CD8-positive, alpha-beta memory T cell (primary cell): Measurements from ENCODE around the gene ISYNA1. TPM values are rescaled to one million over a fixed set of nuclear protein-coding genes. Genes with fewer than 3 reads are reported as not detected.

ENCODE experiments used
- CTCF ChIA-PET: fragments of 350-600 bp; sonication (Branson Sonifier 250); formaldehyde crosslinking; loops from one replicate; lab custom pipeline; 2021; ENCODE audit warnings: antibody characterized with exemption; lab: Charles Lee
- POLR2A ChIA-PET: fragments of 350-600 bp; sonication (Branson Sonifier 250); formaldehyde crosslinking; loops from one replicate; lab custom pipeline; 2021; ENCODE audit warnings: antibody characterized with exemption; lab: Charles Lee
- DNase-seq, 5 donors: peaks; one replicate each; pipeline versions ENCODE4 v3.0.0 to v3.0.0-alpha.2; 2020 to 2022; ENCODE audit warnings: mixed read lengths in 1 of 5
- H3K27ac ChIP-seq: one replicate; pipeline ENCODE4 v1.7.0; 2013; ENCODE audit warnings: low read depth, mild to moderate bottlenecking, low read length, moderate library complexity
- H3K27me3 ChIP-seq: 2 replicates; pipeline ENCODE4 v1.7.0; 2013; ENCODE audit warnings: low read length, mild to moderate bottlenecking; ENCODE audit not compliant: insufficient read depth, poor library complexity, severe bottlenecking
- H3K36me3 ChIP-seq: 2 replicates; pipeline ENCODE4 v1.7.0; 2013; ENCODE audit warnings: mild to moderate bottlenecking, low read length, moderate library complexity; ENCODE audit not compliant: insufficient read depth
- H3K4me1 ChIP-seq: 2 replicates; pipeline ENCODE4 v1.7.0; 2013; ENCODE audit warnings: mild to moderate bottlenecking, low read length, moderate library complexity; ENCODE audit not compliant: insufficient read depth
- H3K4me3 ChIP-seq: 2 replicates; pipeline ENCODE4 v1.7.0; 2013; ENCODE audit warnings: mild to moderate bottlenecking, low read length
- H3K9me3 ChIP-seq: 2 replicates; pipeline ENCODE4 v1.7.0; 2013; ENCODE audit warnings: mild to moderate bottlenecking, low read length
- H3K27ac Mint-ChIP-seq, 8 donors: one replicate each; pipeline ENCODE4 v1.8.0; 2020 to 2021; ENCODE audit warnings: mixed read lengths in 8 of 8, mild to moderate bottlenecking in 6 of 8, inconsistent platforms in 3 of 8, moderate library complexity in 3 of 8
- H3K27me3 Mint-ChIP-seq, 2 donors: one replicate each; pipeline ENCODE4 v1.8.0; 2020 to 2021; ENCODE audit warnings: mixed read lengths in 2 of 2, mild to moderate bottlenecking in 1 of 2, moderate library complexity in 1 of 2
- H3K36me3 Mint-ChIP-seq, 3 donors: one replicate each; pipeline ENCODE4 v1.8.0; 2020 to 2021; ENCODE audit warnings: mixed read lengths in 3 of 3, inconsistent platforms in 1 of 3, mild to moderate bottlenecking in 1 of 3
- H3K4me1 Mint-ChIP-seq, 3 donors: one replicate each; pipeline ENCODE4 v1.8.0; 2020 to 2021; ENCODE audit warnings: mixed read lengths in 3 of 3, inconsistent platforms in 1 of 3, mild to moderate bottlenecking in 1 of 3
- H3K4me3 Mint-ChIP-seq, 7 donors: one replicate each; pipeline ENCODE4 v1.8.0; 2020 to 2021; ENCODE audit warnings: mixed read lengths in 7 of 7, mild to moderate bottlenecking in 6 of 7, moderate library complexity in 4 of 7, inconsistent platforms in 2 of 7
- H3K9me3 Mint-ChIP-seq, 5 donors: one replicate each; pipeline ENCODE4 v1.8.0; 2020 to 2022; ENCODE audit warnings: mixed read lengths in 5 of 5, mild to moderate bottlenecking in 3 of 5, moderate library complexity in 2 of 5, inconsistent platforms in 1 of 5
- polyA plus RNA-seq: library from polyadenylated mRNA; unstranded; fragments of 300-500 nt; fragmentation: Illumina TruSeq; gene quantifications from one replicate; pipeline ENCODE4 v1.2.3, GENCODE V29; 2021
- total RNA-seq, 2 experiments: library from RNA; stranded (reverse); gene quantifications; one replicate each; pipeline ENCODE4 v1.2.3, GENCODE V29; 2021

ISYNA1 gene
- total and polyA plus RNA-seq, 3 experiments from 2014 or later = 18.2 to 33.2 (median 20.3) TPM

DNA sequence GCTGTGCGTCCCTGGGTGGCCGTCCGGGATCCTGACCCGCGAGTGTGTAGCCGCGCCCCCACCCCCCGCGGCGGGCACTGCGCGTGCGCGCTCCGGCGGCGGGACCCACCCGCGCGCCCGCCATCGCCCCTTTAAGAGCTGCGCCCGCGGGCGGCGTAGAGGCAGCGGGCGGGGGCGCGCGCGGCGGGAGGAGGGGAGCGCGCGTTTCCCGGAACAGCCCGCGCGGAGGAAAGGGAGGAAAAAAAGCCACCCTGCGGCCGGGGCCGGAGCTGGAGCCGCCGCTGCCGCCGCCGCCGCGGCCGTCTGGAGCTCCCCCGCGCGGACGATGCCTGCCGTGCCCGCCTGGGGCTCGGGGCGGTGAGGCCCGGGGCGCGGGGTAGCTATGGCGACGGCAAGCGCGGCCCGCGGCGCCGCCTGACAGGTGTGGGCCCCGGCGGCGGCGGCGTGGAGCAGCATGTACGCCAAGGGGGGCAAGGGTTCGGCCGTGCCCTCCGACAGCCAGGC, 18.7 kb downstream of the ISYNA1 start, which contains the start of gene SSBP4:
TSS of gene SSBP4 (plus strand) at position 204 of the 504 bp plus-strand sequence. CDS start at position 455, 251 bp downstream.
- peak within 1 kb of the TSS; percentile 83 for H3K27ac ChIP-seq
- Mint-ChIP-seq H3K9me3 (no peaks in the 10 kb centered on the region), H3K27ac (peak within 1 kb of the TSS; percentile 94 to 100 (median 98)), H3K36me3 (peaks cover 0 to 5% (median 0%) of the 10 kb centered on the region in 3 donors), H3K4me3 (peak within 1 kb of the TSS; percentile 90 to 98 (median 94)), H3K4me1 (peaks cover 70 to 88% (median 87%) of the 10 kb centered on the region in 3 donors), H3K27me3 (peaks cover 0 to 6% of the 10 kb centered on the region in 2 donors)
- H3K27me3 ChIP-seq = peaks cover 4% of the 10 kb centered on the region
- peak within 1 kb of the TSS; percentile 81 for H3K4me3 ChIP-seq
- DNase-seq = peak; percentile 59 to 83 (median 75)
- H3K36me3 ChIP-seq = no peaks in the 10 kb centered on the region
- no peaks in the 10 kb centered on the region for H3K9me3 ChIP-seq
- ChIA-PET CTCF (interaction anchor here (1.0 to 10.5 kb wide), 12 partner anchors 8 to 413 kb away, joined by 3 to 100 read pairs (median 6); partner anchors contain the start of gene UPF1), POLR2A (interaction anchor here (0.6 to 8.3 kb wide), 9 partner anchors 9 to 784 kb away, joined by 3 to 97 read pairs (median 6); partner anchors contain the start of genes ISYNA1, JUND and NR2C2AP)
- peaks cover 86% of the 10 kb centered on the region for H3K4me1 ChIP-seq

DNA sequence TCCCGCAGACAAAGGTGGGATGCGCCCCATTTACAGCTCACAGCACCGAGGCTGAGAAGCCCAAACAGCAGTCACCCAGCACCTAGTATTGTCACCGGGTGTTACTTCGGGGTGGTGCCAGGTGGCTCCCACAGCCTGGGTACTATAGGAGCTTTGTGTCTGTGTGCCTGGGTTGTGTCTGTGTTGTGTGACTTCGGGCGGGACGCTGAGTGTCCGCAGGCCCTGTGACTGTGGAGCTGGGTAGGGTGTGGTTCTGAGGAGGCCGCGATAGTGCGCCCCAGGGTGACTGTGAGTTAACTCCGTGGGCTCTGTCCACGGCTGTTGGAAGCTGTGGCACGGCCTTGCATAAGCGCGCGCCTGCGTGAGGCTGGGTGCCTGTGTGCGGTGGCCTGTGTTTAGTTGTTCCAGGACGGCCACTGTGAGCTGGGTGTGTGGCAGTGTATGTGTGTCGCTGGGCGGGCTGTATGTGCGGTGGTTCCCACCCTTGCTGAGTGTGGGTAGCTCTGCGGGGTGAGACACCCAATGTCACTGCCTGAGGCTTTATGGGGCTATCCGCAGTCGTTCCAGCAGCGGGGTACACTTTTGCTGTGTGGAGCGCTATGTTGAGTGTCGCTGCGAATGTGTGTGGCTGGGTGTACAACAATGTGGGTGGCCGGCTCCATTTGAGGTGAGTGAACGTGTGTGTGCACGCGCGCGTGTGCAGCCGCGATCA, 19.3 kb downstream of the ISYNA1 start:
- H3K4me1 Mint-ChIP-seq = peaks cover 67 to 85% (median 85%) of the 10 kb centered on the region in 3 donors
- H3K27me3 ChIP-seq = peaks cover 4% of the 10 kb centered on the region

DNA sequence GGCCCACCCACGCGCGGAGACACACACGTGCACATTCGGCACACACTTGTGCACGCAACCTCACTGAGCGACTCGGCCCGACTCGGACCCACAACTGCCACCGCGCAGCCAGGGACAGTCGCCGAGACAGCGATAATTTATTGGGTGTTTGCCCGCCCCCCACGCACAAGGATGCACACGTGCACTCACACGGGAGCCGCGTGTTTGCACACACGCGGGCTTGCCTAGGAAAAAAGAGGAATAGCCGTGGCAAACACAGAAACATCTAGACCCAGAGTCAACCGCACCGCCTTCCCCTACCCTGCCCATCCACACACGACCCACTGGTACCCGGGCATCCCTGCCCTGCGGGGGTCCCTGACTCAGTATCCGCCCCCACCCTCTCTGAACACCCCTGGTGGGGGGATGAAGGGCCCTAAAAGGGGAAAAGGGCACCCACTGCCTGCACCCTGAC, 19.9 kb downstream of the ISYNA1 start:
- Histone ChIP-seq H3K27ac (peak overlapping the region; percentile 83), H3K36me3 (no peaks in the 10 kb centered on the region), H3K4me1 (peaks cover 77% of the 10 kb centered on the region), H3K4me3 (peak overlapping the region; percentile 81), H3K27me3 (peaks cover 4% of the 10 kb centered on the region), H3K9me3 (no peaks in the 10 kb centered on the region)
- H3K36me3 Mint-ChIP-seq = peaks cover 0 to 5% (median 0%) of the 10 kb centered on the region in 3 donors
- peaks cover 64 to 80% (median 79%) of the 10 kb centered on the region in 3 donors for H3K4me1 Mint-ChIP-seq
- H3K9me3 Mint-ChIP-seq = no peaks in the 10 kb centered on the region
- peaks cover 0 to 6% of the 10 kb centered on the region in 2 donors for H3K27me3 Mint-ChIP-seq
- peak overlapping the region in 7 of 8 donors; percentile 85 to 100 (median 96) for H3K27ac Mint-ChIP-seq
- ChIA-PET CTCF (interaction anchor here (1.0 to 10.5 kb wide), 7 partner anchors 11 to 414 kb away, joined by 3 to 100 read pairs (median 11); partner anchors contain the start of gene UPF1), POLR2A (interaction anchor here (1.2 to 8.3 kb wide), 5 partner anchors 9 to 138 kb away, joined by 3 to 97 read pairs (median 7); partner anchors contain the start of genes ISYNA1 and JUND)
- H3K4me3 Mint-ChIP-seq = peak overlapping the region; percentile 84 to 91 (median 88)
- peak in 1 of 5 donors; percentile 57 for DNase-seq

More for the DNA sequence above, 19.3 kb downstream of the ISYNA1 start:
- Histone ChIP-seq H3K4me3 (peak overlapping the region; percentile 81), H3K4me1 (peaks cover 83% of the 10 kb centered on the region), H3K9me3 (no peaks in the 10 kb centered on the region), H3K27ac (peak overlapping the region; percentile 83), H3K36me3 (no peaks in the 10 kb centered on the region)
- Mint-ChIP-seq H3K4me3 (peak overlapping the region; percentile 84 to 91 (median 88)), H3K36me3 (peaks cover 0 to 5% (median 0%) of the 10 kb centered on the region in 3 donors), H3K27ac (peak overlapping the region; percentile 92 to 100 (median 96)), H3K27me3 (peaks cover 0 to 6% of the 10 kb centered on the region in 2 donors), H3K9me3 (no peaks in the 10 kb centered on the region)
- ChIA-PET POLR2A (interaction anchor here (1.0 to 8.3 kb wide), 7 partner anchors 9 to 213 kb away, joined by 3 to 97 read pairs (median 7); partner anchors contain the start of genes ISYNA1 and JUND), CTCF (interaction anchor here (1.0 to 10.5 kb wide), 12 partner anchors 8 to 413 kb away, joined by 3 to 100 read pairs (median 6); partner anchors contain the start of gene UPF1)
- peak in 4 of 5 donors; percentile 40 to 77 (median 62) for DNase-seq

DNA sequence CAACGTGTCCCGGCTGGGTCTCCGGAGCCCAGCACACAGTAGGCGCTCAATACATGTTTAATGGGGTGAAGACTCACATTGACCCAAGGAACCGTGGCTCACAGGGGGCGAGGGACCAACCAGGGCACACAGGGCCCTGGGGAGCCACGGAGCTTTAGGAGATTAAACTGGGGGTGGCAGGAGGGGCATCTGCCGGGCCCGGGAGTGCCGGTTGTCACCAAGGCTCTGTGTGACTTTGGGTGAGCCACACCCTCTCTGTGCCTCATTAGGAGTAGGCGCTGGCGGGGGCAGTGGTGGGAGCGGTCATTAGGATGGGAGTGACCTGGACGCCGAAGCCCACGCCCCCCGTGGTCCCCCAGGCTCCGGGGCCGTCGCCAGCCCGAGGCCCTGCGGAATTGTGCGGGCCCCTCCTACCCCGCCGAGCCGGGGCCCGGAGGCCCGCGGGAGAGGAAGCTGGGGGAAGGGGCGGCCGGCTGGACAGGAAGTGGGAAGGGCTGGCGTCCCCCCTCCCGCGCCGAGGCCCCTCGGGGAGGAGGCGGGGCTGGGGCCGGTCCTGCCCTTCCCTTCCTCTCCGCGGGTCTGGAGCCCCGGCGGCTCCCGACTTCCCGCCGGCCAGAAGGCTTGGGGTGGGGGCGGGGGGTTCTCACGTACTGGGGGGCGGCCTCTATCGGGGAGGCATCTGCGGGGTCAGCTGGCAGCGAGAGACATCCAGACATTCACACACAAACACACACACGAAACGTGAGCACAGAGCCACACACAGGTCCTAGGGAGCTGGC, 20.5 kb downstream of the ISYNA1 start:
- peaks cover 0 to 5% (median 0%) of the 10 kb centered on the region in 3 donors for H3K36me3 Mint-ChIP-seq
- H3K4me3 Mint-ChIP-seq = peak overlapping the region; percentile 84 to 92 (median 88)
- Histone ChIP-seq H3K4me1 (peaks cover 71% of the 10 kb centered on the region), H3K4me3 (peak overlapping the region; percentile 81), H3K27ac (peak overlapping the region; percentile 83), H3K9me3 (no peaks in the 10 kb centered on the region), H3K36me3 (no peaks in the 10 kb centered on the region), H3K27me3 (peaks cover 4% of the 10 kb centered on the region)
- H3K9me3 Mint-ChIP-seq = no peaks in the 10 kb centered on the region
- peak overlapping the region; percentile 69 to 100 (median 96) for H3K27ac Mint-ChIP-seq
- POLR2A ChIA-PET = interaction anchor here (1.0 to 8.3 kb wide), 6 partner anchors 8 to 137 kb away, joined by 3 to 97 read pairs (median 4); partner anchors contain the start of gene JUND
- CTCF ChIA-PET = interaction anchor here (0.7 to 10.5 kb wide), 10 partner anchors 11 to 225 kb away, joined by 3 to 100 read pairs (median 8); partner anchors contain the start of gene JUND
- H3K4me1 Mint-ChIP-seq = peaks cover 58 to 73% (median 73%) of the 10 kb centered on the region in 3 donors
- DNase-seq = peak in 2 of 5 donors; percentile 34 to 64
- peaks cover 0 to 6% of the 10 kb centered on the region in 2 donors for H3K27me3 Mint-ChIP-seq

DNA sequence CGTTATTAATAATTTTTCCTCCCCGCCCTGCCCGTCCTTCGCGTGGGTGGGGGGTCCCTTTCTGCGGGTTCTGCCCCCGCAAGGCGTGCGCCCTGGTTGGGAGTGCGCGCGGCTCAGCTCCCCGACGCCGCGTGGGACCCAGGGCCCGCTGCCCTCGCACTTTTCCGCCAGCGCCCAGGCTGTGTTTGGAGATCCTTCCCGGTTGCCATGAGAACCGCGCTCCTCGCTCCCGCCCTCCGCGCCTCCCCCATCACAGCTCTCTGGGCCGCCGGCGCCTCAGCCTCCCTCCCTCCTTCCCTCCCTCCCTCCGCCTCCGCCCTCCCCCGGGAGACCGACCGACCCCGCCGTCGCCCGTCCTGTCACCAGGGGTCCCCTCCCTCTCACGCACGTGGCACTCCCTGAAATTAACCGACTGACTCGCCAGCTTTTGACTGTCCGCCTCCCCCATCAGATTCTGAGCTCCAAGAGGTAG, 21.1 kb downstream of the ISYNA1 start:
- peak overlapping the region; percentile 83 for H3K27ac ChIP-seq
- peaks cover 0 to 6% of the 10 kb centered on the region in 2 donors for H3K27me3 Mint-ChIP-seq

DNA sequence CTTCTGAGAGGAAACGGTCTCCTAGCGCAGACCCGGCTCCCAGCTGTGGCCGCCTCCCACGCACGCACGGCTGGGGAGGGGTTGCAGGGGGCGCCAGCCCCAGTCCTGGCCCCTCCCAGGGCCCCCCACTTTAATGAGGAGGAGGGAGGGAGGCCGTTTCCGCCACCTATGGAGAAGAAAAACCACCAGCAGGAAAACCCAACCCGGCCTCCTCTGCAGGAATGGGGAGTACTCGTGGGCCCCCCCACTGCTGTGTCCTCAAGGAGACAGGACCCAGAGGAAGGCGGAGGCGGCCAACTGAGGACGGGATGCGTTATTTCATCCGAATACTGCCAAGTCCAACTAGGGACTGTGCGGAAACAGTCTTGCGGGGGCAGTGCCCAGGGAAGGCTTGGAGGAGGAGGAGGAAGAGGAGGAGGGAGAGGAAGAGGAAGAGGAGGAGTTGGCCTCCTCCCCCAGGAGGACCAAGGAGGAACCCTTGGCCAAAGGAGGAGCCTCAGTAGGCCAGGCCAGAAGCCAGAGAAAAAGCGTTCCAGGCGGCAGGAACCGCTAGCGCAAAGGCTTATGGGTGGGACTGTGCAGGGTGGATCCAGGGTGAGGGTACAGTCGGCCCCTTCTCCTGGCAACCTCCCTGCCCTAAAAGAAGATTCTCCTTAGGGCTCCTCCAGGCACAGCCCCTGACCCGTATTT, 22.6 kb downstream of the ISYNA1 start:
- H3K27me3 Mint-ChIP-seq = peaks cover 0 to 6% of the 10 kb centered on the region in 2 donors
- Histone ChIP-seq H3K27me3 (peaks cover 4% of the 10 kb centered on the region), H3K27ac (peak overlapping the region; percentile 83), H3K4me1 (peaks cover 50% of the 10 kb centered on the region), H3K36me3 (no peaks in the 10 kb centered on the region), H3K4me3 (no peak overlapping the region), H3K9me3 (no peaks in the 10 kb centered on the region)
- CTCF ChIA-PET = interaction anchor here (0.6 to 10.5 kb wide), 7 partner anchors 10 to 240 kb away, joined by 3 to 100 read pairs (median 4); partner anchors contain the start of gene JUND
- H3K27ac Mint-ChIP-seq = peak overlapping the region in 7 of 8 donors; percentile 61 to 94 (median 84)
- H3K36me3 Mint-ChIP-seq = peaks cover 0 to 5% (median 0%) of the 10 kb centered on the region in 3 donors
- peaks cover 42 to 58% (median 57%) of the 10 kb centered on the region in 3 donors for H3K4me1 Mint-ChIP-seq
- peak overlapping the region in 4 of 7 donors; percentile 8 to 81 (median 54) for H3K4me3 Mint-ChIP-seq
- no peaks in the 10 kb centered on the region for H3K9me3 Mint-ChIP-seq
- DNase-seq = peak in 1 of 5 donors; percentile 48
- POLR2A ChIA-PET = interaction anchor here (1.0 to 8.3 kb wide), 3 partner anchors 10 to 135 kb away, joined by 3 to 97 read pairs (median 3); partner anchors contain the start of gene JUND

More for the DNA sequence above, 21.1 kb downstream of the ISYNA1 start:
- peak overlapping the region; percentile 73 to 92 (median 82) for H3K4me3 Mint-ChIP-seq
- peak; percentile 45 to 86 (median 72) for DNase-seq
- Histone ChIP-seq H3K4me3 (peak overlapping the region; percentile 55), H3K4me1 (peaks cover 65% of the 10 kb centered on the region), H3K27me3 (peaks cover 4% of the 10 kb centered on the region), H3K9me3 (no peaks in the 10 kb centered on the region), H3K36me3 (no peaks in the 10 kb centered on the region)
- H3K36me3 Mint-ChIP-seq = peaks cover 0 to 5% (median 0%) of the 10 kb centered on the region in 3 donors
- CTCF ChIA-PET = interaction anchor here (0.7 to 10.5 kb wide), 7 partner anchors 11 to 225 kb away, joined by 3 to 100 read pairs (median 3); partner anchors contain the start of gene JUND
- POLR2A ChIA-PET = interaction anchor here (1.0 to 8.3 kb wide), 4 partner anchors 12 to 137 kb away, joined by 3 to 97 read pairs (median 4); partner anchors contain the start of gene JUND
- H3K27ac Mint-ChIP-seq = peak overlapping the region; percentile 69 to 95 (median 90)
- no peaks in the 10 kb centered on the region for H3K9me3 Mint-ChIP-seq
- peaks cover 52 to 67% (median 67%) of the 10 kb centered on the region in 3 donors for H3K4me1 Mint-ChIP-seq
